WTC11 (cell line): ENCODE data around the gene ECE1. TPM values are rescaled to one million over a fixed set of nuclear protein-coding genes. Genes with fewer than 3 reads are reported as not detected.

Source experiments
- ATAC-seq: fragments of 200-7000 bp; cut with Tn5 transposase; 2 replicates; pipeline ENCODE4 v1.10.0; 2021; ENCODE audit warnings: mild to moderate bottlenecking, moderate library complexity
- CTCF ChIA-PET: fragments of 300-600 bp; sonication (Branson Sonifier 250); formaldehyde crosslinking; loops from one replicate; lab custom pipeline; 2021; ENCODE audit warnings: antibody characterized with exemption; lab: Charles Lee
- POLR2A ChIA-PET: fragments of 350-600 bp; sonication (Branson Sonifier 250); formaldehyde crosslinking; loops from one replicate; lab custom pipeline; 2021; ENCODE audit warnings: antibody characterized with exemption; lab: Charles Lee
- DNase-seq: peaks from one replicate; pipeline ENCODE4 v3.0.0; 2021; ENCODE audit warnings: low spot score
- H3K27ac Mint-ChIP-seq: 2 replicates; pipeline ENCODE4 v1.8.0; 2021; ENCODE audit warnings: mixed read lengths
- H3K27me3 Mint-ChIP-seq: 2 replicates; pipeline ENCODE4 v1.8.0; 2021; ENCODE audit warnings: low read depth, mild to moderate bottlenecking, moderate library complexity, mixed read lengths
- H3K36me3 Mint-ChIP-seq: 2 replicates; pipeline ENCODE4 v1.8.0; 2021; ENCODE audit warnings: mixed read lengths
- H3K4me1 Mint-ChIP-seq: 2 replicates; pipeline ENCODE4 v1.8.0; 2022; ENCODE audit warnings: mixed read lengths
- H3K4me3 Mint-ChIP-seq: 2 replicates; pipeline ENCODE4 v1.8.0; 2021; ENCODE audit warnings: mild to moderate bottlenecking, moderate library complexity, mixed read lengths
- H3K9me3 Mint-ChIP-seq: 2 replicates; pipeline ENCODE4 v1.8.0; 2021; ENCODE audit warnings: mixed read lengths
- CBFB ChIP-seq: sonication (generic); formaldehyde crosslinking; IDR thresholded peaks from 2 replicates; pipeline ENCODE4 v1.8.1; 2022; ENCODE audit warnings: mild to moderate bottlenecking, low read depth, missing genetic modification reagents
- CREB1 ChIP-seq: sonication (generic); formaldehyde crosslinking; IDR thresholded peaks from 2 replicates; pipeline ENCODE4 v1.8.0; 2023; ENCODE audit warnings: mild to moderate bottlenecking, missing genetic modification reagents
- TP53 ChIP-seq: sonication (generic); formaldehyde crosslinking; IDR thresholded peaks from 2 replicates; pipeline ENCODE4 v1.8.1; 2023; ENCODE audit warnings: mild to moderate bottlenecking, missing genetic modification reagents
- ZNF121 ChIP-seq: sonication (generic); formaldehyde crosslinking; IDR thresholded peaks from 2 replicates; pipeline ENCODE4 v1.8.0; 2023; ENCODE audit warnings: missing genetic modification reagents
- ZNF671 ChIP-seq: fragments of 250-450 bp; sonication (Bioruptor Pico); IDR thresholded peaks from 2 replicates; pipeline ENCODE4 v1.8.0; 2021; ENCODE audit warnings: mild to moderate bottlenecking
- total RNA-seq: library from RNA; stranded (reverse); gene quantifications from 3 replicates; pipeline ENCODE4 v1.2.3, GENCODE V29; 2021
- TF ChIP-seq, protein P1 (sequence below): sonication (generic); formaldehyde crosslinking; IDR thresholded peaks from 2 replicates; pipeline ENCODE4 v1.8.0; 2022; ENCODE audit warnings: mild to moderate bottlenecking, missing genetic modification reagents
- TF ChIP-seq, protein P2 (sequence below): sonication (generic); formaldehyde crosslinking; IDR thresholded peaks from 2 replicates; pipeline ENCODE4 v1.8.1; 2023; ENCODE audit warnings: mild to moderate bottlenecking, missing genetic modification reagents
- TF ChIP-seq, protein P3 (sequence below): sonication (generic); formaldehyde crosslinking; IDR thresholded peaks from 2 replicates; pipeline ENCODE4 v1.8.0; 2023; ENCODE audit warnings: mild to moderate bottlenecking, missing genetic modification reagents
- TF ChIP-seq, protein P4 (sequence below): fragments of 250-450 bp; sonication (Bioruptor Pico); IDR thresholded peaks from 2 replicates; pipeline ENCODE4 v1.9.0; 2021; ENCODE audit warnings: mild to moderate bottlenecking, borderline replicate concordance
- TF ChIP-seq, protein P5 (sequence below): sonication (generic); formaldehyde crosslinking; IDR thresholded peaks from 2 replicates; pipeline ENCODE4 v1.8.0; 2023; ENCODE audit warnings: missing genetic modification reagents

ECE1 gene
- total RNA-seq, 1 experiment from 2014 or later = 45.0 TPM

DNA sequence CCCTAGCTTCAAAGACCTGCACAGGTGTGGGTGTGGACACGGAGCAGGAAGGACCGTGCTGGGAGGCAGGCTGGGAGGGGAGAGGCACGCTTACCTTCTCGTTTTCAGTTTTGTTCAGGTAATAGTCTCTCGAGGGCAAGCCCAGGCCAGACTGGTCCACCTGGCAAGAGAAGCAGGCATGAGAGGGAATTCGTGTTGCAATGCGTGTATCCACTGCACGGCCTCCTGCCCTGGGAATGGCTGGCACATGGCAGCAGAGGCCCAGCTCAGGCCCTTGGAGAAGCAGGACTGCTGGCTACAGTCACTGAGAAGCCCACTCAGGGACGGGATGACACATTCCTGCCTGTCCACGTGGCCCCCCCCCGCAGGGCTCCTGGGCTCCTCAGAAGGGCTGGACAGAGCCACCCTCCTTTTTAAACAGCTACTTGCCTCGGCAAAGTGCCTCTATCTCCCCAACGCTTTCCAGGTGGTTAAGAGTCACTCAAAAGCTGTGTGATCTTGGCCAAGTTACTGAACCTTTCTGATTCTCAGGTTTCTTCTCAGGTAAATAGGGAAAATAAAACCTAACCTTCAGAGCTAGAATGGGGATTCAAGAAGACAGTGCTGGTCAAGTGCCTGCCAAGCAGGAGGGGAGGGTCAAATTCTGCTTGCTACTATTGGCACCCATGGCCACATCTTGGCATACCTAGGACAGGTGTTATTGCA, 32.7 kb downstream of the ECE1 start (continued):
- TF ChIP-seq, protein P1, sequence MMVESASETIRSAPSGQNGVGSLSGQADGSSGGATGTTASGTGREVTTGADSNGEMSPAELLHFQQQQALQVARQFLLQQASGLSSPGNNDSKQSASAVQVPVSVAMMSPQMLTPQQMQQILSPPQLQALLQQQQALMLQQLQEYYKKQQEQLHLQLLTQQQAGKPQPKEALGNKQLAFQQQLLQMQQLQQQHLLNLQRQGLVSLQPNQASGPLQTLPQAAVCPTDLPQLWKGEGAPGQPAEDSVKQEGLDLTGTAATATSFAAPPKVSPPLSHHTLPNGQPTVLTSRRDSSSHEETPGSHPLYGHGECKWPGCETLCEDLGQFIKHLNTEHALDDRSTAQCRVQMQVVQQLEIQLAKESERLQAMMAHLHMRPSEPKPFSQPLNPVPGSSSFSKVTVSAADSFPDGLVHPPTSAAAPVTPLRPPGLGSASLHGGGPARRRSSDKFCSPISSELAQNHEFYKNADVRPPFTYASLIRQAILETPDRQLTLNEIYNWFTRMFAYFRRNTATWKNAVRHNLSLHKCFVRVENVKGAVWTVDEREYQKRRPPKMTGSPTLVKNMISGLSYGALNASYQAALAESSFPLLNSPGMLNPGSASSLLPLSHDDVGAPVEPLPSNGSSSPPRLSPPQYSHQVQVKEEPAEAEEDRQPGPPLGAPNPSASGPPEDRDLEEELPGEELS = no peak
- TF ChIP-seq, protein P2, sequence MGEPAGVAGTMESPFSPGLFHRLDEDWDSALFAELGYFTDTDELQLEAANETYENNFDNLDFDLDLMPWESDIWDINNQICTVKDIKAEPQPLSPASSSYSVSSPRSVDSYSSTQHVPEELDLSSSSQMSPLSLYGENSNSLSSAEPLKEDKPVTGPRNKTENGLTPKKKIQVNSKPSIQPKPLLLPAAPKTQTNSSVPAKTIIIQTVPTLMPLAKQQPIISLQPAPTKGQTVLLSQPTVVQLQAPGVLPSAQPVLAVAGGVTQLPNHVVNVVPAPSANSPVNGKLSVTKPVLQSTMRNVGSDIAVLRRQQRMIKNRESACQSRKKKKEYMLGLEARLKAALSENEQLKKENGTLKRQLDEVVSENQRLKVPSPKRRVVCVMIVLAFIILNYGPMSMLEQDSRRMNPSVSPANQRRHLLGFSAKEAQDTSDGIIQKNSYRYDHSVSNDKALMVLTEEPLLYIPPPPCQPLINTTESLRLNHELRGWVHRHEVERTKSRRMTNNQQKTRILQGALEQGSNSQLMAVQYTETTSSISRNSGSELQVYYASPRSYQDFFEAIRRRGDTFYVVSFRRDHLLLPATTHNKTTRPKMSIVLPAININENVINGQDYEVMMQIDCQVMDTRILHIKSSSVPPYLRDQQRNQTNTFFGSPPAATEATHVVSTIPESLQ (CRISPR knock-in tag) = no peak
- TF ChIP-seq, protein P3, sequence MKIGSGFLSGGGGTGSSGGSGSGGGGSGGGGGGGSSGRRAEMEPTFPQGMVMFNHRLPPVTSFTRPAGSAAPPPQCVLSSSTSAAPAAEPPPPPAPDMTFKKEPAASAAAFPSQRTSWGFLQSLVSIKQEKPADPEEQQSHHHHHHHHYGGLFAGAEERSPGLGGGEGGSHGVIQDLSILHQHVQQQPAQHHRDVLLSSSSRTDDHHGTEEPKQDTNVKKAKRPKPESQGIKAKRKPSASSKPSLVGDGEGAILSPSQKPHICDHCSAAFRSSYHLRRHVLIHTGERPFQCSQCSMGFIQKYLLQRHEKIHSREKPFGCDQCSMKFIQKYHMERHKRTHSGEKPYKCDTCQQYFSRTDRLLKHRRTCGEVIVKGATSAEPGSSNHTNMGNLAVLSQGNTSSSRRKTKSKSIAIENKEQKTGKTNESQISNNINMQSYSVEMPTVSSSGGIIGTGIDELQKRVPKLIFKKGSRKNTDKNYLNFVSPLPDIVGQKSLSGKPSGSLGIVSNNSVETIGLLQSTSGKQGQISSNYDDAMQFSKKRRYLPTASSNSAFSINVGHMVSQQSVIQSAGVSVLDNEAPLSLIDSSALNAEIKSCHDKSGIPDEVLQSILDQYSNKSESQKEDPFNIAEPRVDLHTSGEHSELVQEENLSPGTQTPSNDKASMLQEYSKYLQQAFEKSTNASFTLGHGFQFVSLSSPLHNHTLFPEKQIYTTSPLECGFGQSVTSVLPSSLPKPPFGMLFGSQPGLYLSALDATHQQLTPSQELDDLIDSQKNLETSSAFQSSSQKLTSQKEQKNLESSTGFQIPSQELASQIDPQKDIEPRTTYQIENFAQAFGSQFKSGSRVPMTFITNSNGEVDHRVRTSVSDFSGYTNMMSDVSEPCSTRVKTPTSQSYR = no peak
- TF ChIP-seq, protein P4, sequence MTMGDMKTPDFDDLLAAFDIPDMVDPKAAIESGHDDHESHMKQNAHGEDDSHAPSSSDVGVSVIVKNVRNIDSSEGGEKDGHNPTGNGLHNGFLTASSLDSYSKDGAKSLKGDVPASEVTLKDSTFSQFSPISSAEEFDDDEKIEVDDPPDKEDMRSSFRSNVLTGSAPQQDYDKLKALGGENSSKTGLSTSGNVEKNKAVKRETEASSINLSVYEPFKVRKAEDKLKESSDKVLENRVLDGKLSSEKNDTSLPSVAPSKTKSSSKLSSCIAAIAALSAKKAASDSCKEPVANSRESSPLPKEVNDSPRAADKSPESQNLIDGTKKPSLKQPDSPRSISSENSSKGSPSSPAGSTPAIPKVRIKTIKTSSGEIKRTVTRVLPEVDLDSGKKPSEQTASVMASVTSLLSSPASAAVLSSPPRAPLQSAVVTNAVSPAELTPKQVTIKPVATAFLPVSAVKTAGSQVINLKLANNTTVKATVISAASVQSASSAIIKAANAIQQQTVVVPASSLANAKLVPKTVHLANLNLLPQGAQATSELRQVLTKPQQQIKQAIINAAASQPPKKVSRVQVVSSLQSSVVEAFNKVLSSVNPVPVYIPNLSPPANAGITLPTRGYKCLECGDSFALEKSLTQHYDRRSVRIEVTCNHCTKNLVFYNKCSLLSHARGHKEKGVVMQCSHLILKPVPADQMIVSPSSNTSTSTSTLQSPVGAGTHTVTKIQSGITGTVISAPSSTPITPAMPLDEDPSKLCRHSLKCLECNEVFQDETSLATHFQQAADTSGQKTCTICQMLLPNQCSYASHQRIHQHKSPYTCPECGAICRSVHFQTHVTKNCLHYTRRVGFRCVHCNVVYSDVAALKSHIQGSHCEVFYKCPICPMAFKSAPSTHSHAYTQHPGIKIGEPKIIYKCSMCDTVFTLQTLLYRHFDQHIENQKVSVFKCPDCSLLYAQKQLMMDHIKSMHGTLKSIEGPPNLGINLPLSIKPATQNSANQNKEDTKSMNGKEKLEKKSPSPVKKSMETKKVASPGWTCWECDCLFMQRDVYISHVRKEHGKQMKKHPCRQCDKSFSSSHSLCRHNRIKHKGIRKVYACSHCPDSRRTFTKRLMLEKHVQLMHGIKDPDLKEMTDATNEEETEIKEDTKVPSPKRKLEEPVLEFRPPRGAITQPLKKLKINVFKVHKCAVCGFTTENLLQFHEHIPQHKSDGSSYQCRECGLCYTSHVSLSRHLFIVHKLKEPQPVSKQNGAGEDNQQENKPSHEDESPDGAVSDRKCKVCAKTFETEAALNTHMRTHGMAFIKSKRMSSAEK (CRISPR knock-in tag) = no peak
- no peak for TF ChIP-seq CBFB (CRISPR knock-in tag)

DNA sequence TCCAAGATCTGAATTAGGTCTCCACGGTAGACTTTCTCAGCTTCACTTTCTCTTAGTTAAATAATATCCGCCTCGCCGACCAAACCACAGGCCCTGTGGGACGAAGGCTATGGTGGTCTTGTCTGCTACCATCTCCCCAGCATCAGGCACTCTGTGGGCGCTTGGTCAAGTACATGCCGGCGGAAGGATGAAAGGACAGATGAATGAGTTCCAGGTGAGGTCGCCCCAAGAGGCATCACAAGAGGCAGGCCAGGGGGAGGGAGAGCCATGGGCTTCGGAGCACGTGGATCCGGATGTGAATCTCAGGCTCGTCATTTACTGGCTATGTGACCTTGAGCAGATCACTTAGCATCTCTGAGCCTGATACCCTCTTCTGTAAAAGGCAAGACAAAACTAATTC, 33.5 kb downstream of the ECE1 start:
- peaks cover 4% of the 10 kb centered on the region for H3K4me1 Mint-ChIP-seq
- H3K36me3 Mint-ChIP-seq = 0 out of 2 replicates have a peak, but pooled peaks cover 2% of the 10 kb centered on the region
- H3K27me3 Mint-ChIP-seq = no peaks in the 10 kb centered on the region
- no peak overlapping the region for H3K27ac Mint-ChIP-seq
- no peak for ATAC-seq
- ChIA-PET POLR2A (no interaction called here), CTCF (interaction anchor here (2.0 to 11.4 kb wide), 3 partner anchors 14 to 112 kb away, joined by 17 to 255 read pairs (median 220); no protein-coding TSS in a partner anchor)
- no peak for DNase-seq
- no peaks in the 10 kb centered on the region for H3K9me3 Mint-ChIP-seq
- TF ChIP-seq, protein P2 (CRISPR knock-in tag) = no peak
- TF ChIP-seq, protein P5, sequence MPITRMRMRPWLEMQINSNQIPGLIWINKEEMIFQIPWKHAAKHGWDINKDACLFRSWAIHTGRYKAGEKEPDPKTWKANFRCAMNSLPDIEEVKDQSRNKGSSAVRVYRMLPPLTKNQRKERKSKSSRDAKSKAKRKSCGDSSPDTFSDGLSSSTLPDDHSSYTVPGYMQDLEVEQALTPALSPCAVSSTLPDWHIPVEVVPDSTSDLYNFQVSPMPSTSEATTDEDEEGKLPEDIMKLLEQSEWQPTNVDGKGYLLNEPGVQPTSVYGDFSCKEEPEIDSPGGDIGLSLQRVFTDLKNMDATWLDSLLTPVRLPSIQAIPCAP (CRISPR knock-in tag) = no peak
- TF ChIP-seq, protein P3 = no peak
- TF ChIP-seq TP53 (CRISPR knock-in tag) (no peak), CREB1 (no peak), ZNF121 (CRISPR knock-in tag) (no peak), ZNF671 (no peak)
- no peak overlapping the region for H3K4me3 Mint-ChIP-seq
